Subcutaneous abdominal adipose tissue (tissue), 5 donors: ENCODE data around the gene ETV1.

Source experiments
- H3K27ac ChIP-seq: one replicate; pipeline ENCODE4 v1.7.0; 2013; ENCODE audit warnings: low read depth, mild to moderate bottlenecking, inconsistent platforms, low read length, moderate library complexity
- H3K27me3 ChIP-seq, 5 donors: one replicate each; pipeline ENCODE4 v1.7.0; 2013; ENCODE audit warnings: low read length in 5 of 5, inconsistent platforms in 1 of 5; ENCODE audit not compliant: control insufficient read depth in 5 of 5, insufficient read depth in 4 of 5
- H3K36me3 ChIP-seq, 5 donors: one replicate each; pipeline ENCODE4 v1.7.0; 2013; ENCODE audit warnings: low read length in 5 of 5; ENCODE audit not compliant: control insufficient read depth in 5 of 5, insufficient read depth in 5 of 5
- H3K4me1 ChIP-seq, 5 donors: one replicate each; pipeline ENCODE4 v1.7.0; 2013; ENCODE audit warnings: low read length in 5 of 5, mild to moderate bottlenecking in 3 of 5, moderate library complexity in 1 of 5; ENCODE audit not compliant: control insufficient read depth in 5 of 5, insufficient read depth in 5 of 5
- H3K4me3 ChIP-seq, 5 donors: one replicate each; pipeline ENCODE4 v1.7.0; 2013; ENCODE audit warnings: low read length in 5 of 5, low read depth in 1 of 5
- H3K9ac ChIP-seq, 5 donors: one replicate each; pipeline ENCODE4 v1.7.0; 2013; ENCODE audit warnings: low read length in 5 of 5, mild to moderate bottlenecking in 4 of 5, moderate library complexity in 3 of 5
- H3K9me3 ChIP-seq, 5 donors: one replicate each; pipeline ENCODE4 v1.7.0; 2013; ENCODE audit warnings: low read length in 5 of 5; ENCODE audit not compliant: control insufficient read depth in 5 of 5
- donor health status: healthy.
- donor health status: healthy.
- donor health status: healthy.
- donor health status: healthy.
- donor health status: healthy.

Gene ETV1

DNA sequence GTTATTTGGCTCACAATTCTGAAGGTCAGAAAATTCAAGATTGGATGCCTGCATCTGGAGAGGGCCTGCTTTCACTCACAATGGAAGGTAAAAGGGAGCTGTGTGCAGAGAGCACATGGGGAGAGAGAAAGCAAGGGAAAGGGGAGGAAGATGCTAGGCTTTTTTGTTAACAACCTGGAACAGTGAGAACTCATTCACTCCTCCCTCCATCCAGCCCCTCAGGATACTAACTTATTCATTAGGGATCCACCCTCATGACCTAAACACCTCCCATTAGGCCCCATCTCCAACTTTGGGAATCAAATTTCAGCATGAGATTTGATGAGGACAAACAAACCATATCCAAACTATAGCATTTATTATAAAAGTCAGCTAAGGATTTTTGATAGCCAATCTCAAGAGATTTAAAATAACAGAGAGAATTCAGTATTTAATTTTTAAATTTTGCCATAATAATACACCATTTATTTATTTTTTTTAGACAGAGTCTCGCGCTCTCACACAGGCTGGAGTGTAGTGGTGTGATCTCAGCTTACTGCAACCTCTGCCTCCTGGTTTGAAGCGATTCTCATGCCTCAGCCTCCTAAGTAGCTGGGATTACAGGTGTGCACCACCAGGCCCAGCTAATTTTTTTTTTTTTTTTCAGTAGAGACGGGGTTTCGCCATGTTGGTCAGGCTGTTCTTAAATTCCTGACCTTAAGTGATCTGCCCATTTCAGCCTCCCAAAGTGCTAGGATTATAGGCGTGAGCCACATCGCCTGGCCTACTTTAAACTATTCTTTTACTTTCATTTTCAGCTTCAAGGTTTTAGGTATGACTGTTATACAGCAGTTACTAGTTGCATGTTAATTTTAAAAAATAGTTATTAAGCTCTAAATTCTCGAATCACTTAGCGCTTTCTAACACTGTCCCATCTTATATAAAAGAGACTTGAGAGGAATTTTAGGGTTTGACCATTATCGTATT lies 20.3 kb upstream of the ETV1 start:
- Histone ChIP-seq H3K4me3 (no peak overlapping the region), H3K36me3 (no peaks in the 10 kb centered on the region), H3K27me3 (no peaks in the 10 kb centered on the region), H3K9ac (no peak overlapping the region), H3K27ac (no peak overlapping the region), H3K9me3 (no peaks in the 10 kb centered on the region), H3K4me1 (peaks cover 0 to 2% (median 0%) of the 10 kb centered on the region in 5 donors)

- Histone ChIP-seq H3K9me3 (no peaks in the 10 kb centered on the region), H3K27ac (no peak overlapping the region), H3K4me1 (no peaks in the 10 kb centered on the region), H3K9ac (no peak overlapping the region), H3K4me3 (no peak overlapping the region), H3K36me3 (no peaks in the 10 kb centered on the region), H3K27me3 (no peaks in the 10 kb centered on the region)
Measured at GRCh38 chr7:14001139-14001538, 11.7 kb upstream of the ETV1 start.

DNA sequence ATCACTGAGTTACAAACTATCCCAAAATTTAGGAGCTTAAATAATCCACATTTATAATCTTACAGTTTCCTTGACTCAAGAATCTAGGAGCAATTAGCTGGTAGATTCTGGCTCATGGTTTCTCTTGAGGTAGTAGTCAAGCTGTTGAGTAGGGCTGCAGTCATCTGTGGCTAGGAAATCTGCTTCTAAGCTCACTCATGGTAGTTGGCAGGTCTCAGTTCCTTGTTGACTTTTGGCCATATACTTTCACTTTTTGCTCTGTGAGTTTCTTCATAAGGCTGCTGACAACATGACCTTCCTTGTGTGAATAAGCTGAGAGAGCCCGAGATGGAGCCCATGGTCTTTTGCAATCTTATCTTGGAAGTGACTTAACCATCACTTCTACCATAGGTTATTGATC lies 10.8 kb upstream of the ETV1 start:
- H3K9me3 ChIP-seq, result no peaks in the 10 kb centered on the region
- H3K27ac ChIP-seq, result no peak overlapping the region
- H3K27me3 ChIP-seq, result no peaks in the 10 kb centered on the region
- no peak overlapping the region for H3K9ac ChIP-seq
- H3K4me1 ChIP-seq, result no peaks in the 10 kb centered on the region
- no peak overlapping the region for H3K4me3 ChIP-seq
- no peaks in the 10 kb centered on the region for H3K36me3 ChIP-seq

DNA sequence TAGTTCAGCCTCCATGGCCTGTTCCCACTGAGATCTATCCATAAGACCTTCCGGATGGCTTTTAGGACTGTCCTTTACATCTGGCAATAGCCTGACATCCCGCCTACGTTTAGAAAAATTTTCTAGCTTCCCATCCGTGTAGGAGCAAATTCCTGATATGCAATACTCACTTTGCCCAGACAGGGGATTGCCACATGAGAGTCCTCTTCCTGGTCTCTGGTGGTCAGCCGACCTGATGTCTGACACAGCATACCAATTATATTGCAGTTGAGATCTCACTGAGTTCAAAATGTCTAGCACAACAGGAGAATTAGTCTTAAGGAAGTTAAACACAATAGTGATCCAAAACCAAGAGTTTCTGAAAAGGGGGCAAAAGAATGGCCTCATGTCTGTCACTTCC lies 9.4 kb upstream of the ETV1 start:
- no peaks in the 10 kb centered on the region for H3K4me1 ChIP-seq
- no peak overlapping the region for H3K27ac ChIP-seq
- no peaks in the 10 kb centered on the region for H3K27me3 ChIP-seq
- no peaks in the 10 kb centered on the region for H3K36me3 ChIP-seq
- no peak overlapping the region for H3K4me3 ChIP-seq
- no peaks in the 10 kb centered on the region for H3K9me3 ChIP-seq
- no peak overlapping the region for H3K9ac ChIP-seq

GRCh38 chr7:13992596-13992964 lies 3.1 kb upstream of the ETV1 start:
- H3K27ac ChIP-seq, result peak overlapping the region; percentile 90
- peaks cover 0 to 6% (median 0%) of the 10 kb centered on the region in 5 donors for H3K27me3 ChIP-seq
- H3K9me3 ChIP-seq, result no peaks in the 10 kb centered on the region
- H3K4me1 ChIP-seq, result peaks cover 3 to 36% (median 29%) of the 10 kb centered on the region in 5 donors
- H3K36me3 ChIP-seq, result no peaks in the 10 kb centered on the region
- H3K9ac ChIP-seq, result peak overlapping the region in 1 of 5 donors; percentile 79
- H3K4me3 ChIP-seq, result peak overlapping the region in 3 of 5 donors; percentile 81 to 95 (median 95)

- Histone ChIP-seq H3K27me3 (peaks cover 0 to 6% (median 0%) of the 10 kb centered on the region in 5 donors), H3K9ac (peak overlapping the region in 4 of 5 donors; percentile 35 to 79 (median 60)), H3K4me3 (peak overlapping the region; percentile 78 to 95 (median 87)), H3K9me3 (no peaks in the 10 kb centered on the region), H3K27ac (peak overlapping the region; percentile 90), H3K36me3 (no peaks in the 10 kb centered on the region), H3K4me1 (peaks cover 3 to 36% (median 29%) of the 10 kb centered on the region in 5 donors)
Measured at GRCh38 chr7:13991791-13992595, 2.5 kb upstream of the ETV1 start.

- Histone ChIP-seq H3K9me3 (no peaks in the 10 kb centered on the region), H3K4me1 (peaks cover 3 to 36% (median 29%) of the 10 kb centered on the region in 5 donors), H3K4me3 (peak overlapping the region; percentile 78 to 95 (median 87)), H3K9ac (peak overlapping the region in 4 of 5 donors; percentile 77 to 89 (median 78)), H3K27ac (peak overlapping the region; percentile 90), H3K36me3 (no peaks in the 10 kb centered on the region), H3K27me3 (peaks cover 0 to 6% (median 0%) of the 10 kb centered on the region in 5 donors)
Measured at GRCh38 chr7:13990984-13991790, 1.7 kb upstream of the ETV1 start.

GRCh38 chr7:13990319-13990983 lies 985 bp upstream of the ETV1 start:
- Histone ChIP-seq H3K27ac (peak overlapping the region; percentile 90), H3K9me3 (no peaks in the 10 kb centered on the region), H3K4me3 (peak overlapping the region; percentile 78 to 95 (median 87)), H3K4me1 (peaks cover 3 to 36% (median 29%) of the 10 kb centered on the region in 5 donors), H3K36me3 (no peaks in the 10 kb centered on the region), H3K27me3 (peaks cover 0 to 6% (median 0%) of the 10 kb centered on the region in 5 donors), H3K9ac (peak overlapping the region; percentile 77 to 89 (median 78))

DNA sequence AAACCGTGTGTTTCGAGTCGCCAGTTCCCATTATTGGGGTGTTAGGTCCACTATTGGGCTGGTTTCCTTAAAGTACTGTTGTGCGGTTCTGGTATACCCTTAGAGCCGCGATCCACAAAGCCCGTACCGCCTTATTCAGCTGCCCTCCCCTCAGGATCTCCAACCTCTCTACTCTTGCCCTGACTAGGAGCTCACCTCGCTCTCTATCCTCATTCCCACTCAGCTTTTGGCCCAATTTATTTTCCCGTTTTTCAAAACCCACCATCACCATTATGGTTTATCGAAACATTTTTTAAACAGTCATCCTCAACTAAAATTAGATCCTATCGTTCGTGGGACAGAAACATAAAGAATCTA lies 461 bp upstream of the ETV1 start:
- no peaks in the 10 kb centered on the region for H3K9me3 ChIP-seq

More for the DNA sequence above, 461 bp upstream of the ETV1 start:
- Histone ChIP-seq H3K27me3 (peaks cover 0 to 6% (median 0%) of the 10 kb centered on the region in 5 donors), H3K36me3 (no peaks in the 10 kb centered on the region), H3K4me3 (peak overlapping the region; percentile 78 to 95 (median 87)), H3K4me1 (peaks cover 3 to 36% (median 29%) of the 10 kb centered on the region in 5 donors), H3K27ac (peak overlapping the region; percentile 90), H3K9ac (peak overlapping the region; percentile 69 to 89 (median 78))
